IMR-90 (cell line): ENCODE measurements around the gene SSH2. TPM values are rescaled to one million over a fixed set of nuclear protein-coding genes. Genes with fewer than 3 reads are reported as not detected.

Source experiments
- ATAC-seq: fragments of 200-7000 bp; cut with Tn5 transposase; 2 replicates; pipeline ENCODE4 v1.9.1; 2020; ENCODE audit warnings: low read depth, mild to moderate bottlenecking, moderate library complexity
- BruUV-seq: library from RNA; stranded (reverse); fragments of 400-500 nt; replicated peaks from 2 replicates; lab custom pipeline; 2021; lab: Mats Ljungman, UMichigan
- CTCF ChIA-PET: fragments of 300-600 bp; formaldehyde crosslinking; extraction: SDS; loops from one replicate; lab custom pipeline; 2021; ENCODE audit warnings: antibody characterized with exemption; lab: Yijun Ruan, JAX
- POLR2A ChIA-PET: fragments of 300-600 bp; sonication (Branson Sonifier 250); formaldehyde crosslinking; loops from one replicate; lab custom pipeline; 2022; ENCODE audit warnings: antibody characterized with exemption; ENCODE audit not compliant: unreplicated experiment; lab: Charles Lee
- DNase-seq: peaks from one replicate; pipeline ENCODE4 v3.0.0; 2013
- H2AFZ ChIP-seq: replicated peaks from 2 replicates; pipeline ENCODE3; 2013; ENCODE audit warnings: low read length, mild to moderate bottlenecking; ENCODE audit not compliant: poor library complexity
- H2AK5ac ChIP-seq: 2 replicates; pipeline ENCODE4 v1.6.1; 2013; ENCODE audit warnings: low read depth, low read length, inconsistent platforms
- H2AK9ac ChIP-seq: replicated peaks from 2 replicates; pipeline ENCODE3; 2013; ENCODE audit warnings: mild to moderate bottlenecking, low read depth, low read length, moderate library complexity; ENCODE audit not compliant: poor library complexity
- H2BK120ac ChIP-seq: 2 replicates; pipeline ENCODE4 v1.6.1; 2013; ENCODE audit warnings: low read depth, low read length, inconsistent platforms
- H2BK15ac ChIP-seq: 3 replicates; pipeline ENCODE4 v1.6.1; 2013; ENCODE audit warnings: low read depth, low read length, inconsistent platforms
- H2BK20ac ChIP-seq: 2 replicates; pipeline ENCODE4 v1.6.1; 2013; ENCODE audit warnings: low read depth, mild to moderate bottlenecking, inconsistent platforms, low read length, moderate library complexity
- H2BK5ac ChIP-seq: 2 replicates; pipeline ENCODE4 v1.6.1; 2013; ENCODE audit warnings: mild to moderate bottlenecking, low read depth, low read length, inconsistent platforms; ENCODE audit not compliant: poor library complexity, severe bottlenecking
- H3K14ac ChIP-seq: replicated peaks from 2 replicates; pipeline ENCODE4 v1.6.1; 2013; ENCODE audit warnings: low read depth, low read length, inconsistent platforms
- H3K18ac ChIP-seq: 2 replicates; pipeline ENCODE4 v1.6.1; 2013; ENCODE audit warnings: low read depth, low read length, control low read depth
- H3K23ac ChIP-seq: 2 replicates; pipeline ENCODE4 v1.6.1; 2013; ENCODE audit warnings: low read depth, low read length, inconsistent platforms
- H3K27ac ChIP-seq: 2 replicates; pipeline ENCODE4 v1.5.1; 2013; ENCODE audit warnings: mild to moderate bottlenecking, control low read depth, low read length; ENCODE audit not compliant: insufficient read depth
- H3K27me3 ChIP-seq: 2 replicates; pipeline ENCODE4 v1.6.1; 2013; ENCODE audit warnings: low read length; ENCODE audit not compliant: control insufficient read depth, insufficient read depth
- H3K36me3 ChIP-seq: 2 replicates; pipeline ENCODE4 v1.6.1; 2013; ENCODE audit warnings: low read length, mixed read lengths; ENCODE audit not compliant: control insufficient read depth, insufficient read depth
- H3K4ac ChIP-seq: 2 replicates; pipeline ENCODE4 v1.6.1; 2013; ENCODE audit warnings: low read depth, low read length, inconsistent platforms
- H3K4me1 ChIP-seq: 2 replicates; pipeline ENCODE4 v1.6.1; 2013; ENCODE audit warnings: low read length, mixed read lengths; ENCODE audit not compliant: control insufficient read depth, insufficient read depth
- H3K4me2 ChIP-seq: 2 replicates; pipeline ENCODE4 v1.6.1; 2013; ENCODE audit warnings: low read depth, mild to moderate bottlenecking, control low read depth, low read length, moderate library complexity
- H3K4me3 ChIP-seq: 2 replicates; pipeline ENCODE4 v1.5.1; 2013; ENCODE audit warnings: low read depth, mild to moderate bottlenecking, control low read depth, low read length, moderate library complexity; ENCODE audit not compliant: insufficient read depth
- H3K56ac ChIP-seq: 2 replicates; pipeline ENCODE4 v1.6.1; 2013; ENCODE audit warnings: low read length, inconsistent platforms; ENCODE audit not compliant: insufficient read depth; ENCODE audit errors: extremely low read depth
- H3K79me1 ChIP-seq, 2 experiments: 2 replicates each; pipeline ENCODE4 v1.6.1; 2013; ENCODE audit warnings: low read length in 2 of 2, inconsistent platforms in 1 of 2, low read depth in 1 of 2
- H3K9ac ChIP-seq: 2 replicates; pipeline ENCODE4 v1.6.1; 2013; ENCODE audit warnings: low read depth, low read length, control low read depth
- H3K9me1 ChIP-seq: 2 replicates; pipeline ENCODE4 v1.6.1; 2013; ENCODE audit warnings: low read length, inconsistent platforms; ENCODE audit not compliant: insufficient read depth
- H3K9me3 ChIP-seq: 2 replicates; pipeline ENCODE4 v1.6.1; 2013; ENCODE audit warnings: low read length; ENCODE audit not compliant: control insufficient read depth, insufficient read depth
- H4K20me1 ChIP-seq: 2 replicates; pipeline ENCODE4 v1.6.1; 2013; ENCODE audit warnings: low read length, inconsistent platforms; ENCODE audit not compliant: insufficient read depth
- H4K5ac ChIP-seq: 2 replicates; pipeline ENCODE4 v1.6.1; 2013; ENCODE audit warnings: mild to moderate bottlenecking, low read depth, low read length, control low read depth
- H4K8ac ChIP-seq, 2 experiments: 2 replicates each; pipeline ENCODE4 v1.6.1; 2013; ENCODE audit warnings: low read depth in 2 of 2, low read length in 2 of 2, control low read depth in 1 of 2, inconsistent platforms in 1 of 2
- H4K91ac ChIP-seq: 2 replicates; pipeline ENCODE4 v1.6.1; 2013; ENCODE audit warnings: low read depth, low read length, inconsistent platforms; ENCODE audit not compliant: insufficient read depth
- BHLHE40 ChIP-seq: fragments of 150-350 bp; IDR thresholded peaks from 2 replicates; pipeline ENCODE4 v1.6.1; 2016; ENCODE audit warnings: mild to moderate bottlenecking, low read depth, low read length
- CHD1 ChIP-seq: IDR thresholded peaks from 2 replicates; pipeline ENCODE4 v1.6.1; 2012; ENCODE audit warnings: low read depth, low read length, improper control_type of control experiment
- FOS ChIP-seq: fragments of 150-350 bp; IDR thresholded peaks from 2 replicates; pipeline ENCODE4 v1.6.1; 2016; ENCODE audit warnings: low read depth, low read length
- WGBS, 2 experiments: methylation state at CpG; one replicate each; pipeline versions ENCODE4 v1.1.5 to v1.1.7; 2013; ENCODE audit warnings: missing lambda C conversion rate in 2 of 2; ENCODE audit not compliant: insufficient read length in 1 of 2; ENCODE audit errors: extremely low coverage in 2 of 2; 5-methylcytosine and 5-hydroxymethylcytosine counted together
- dilution Hi-C: fragments of 300-500 bp; cut with HindIII; formaldehyde crosslinking; loops from one replicate; pipeline ENCODE4 v1.14.3; 2018; ENCODE audit warnings: low sequenced_read_pairs; ENCODE audit not compliant: unreplicated experiment
- in situ Hi-C: fragments of 300-500 bp; cut with MboI; formaldehyde crosslinking; loops from 3 replicates; pipeline ENCODE4 v1.14.3; 2019; ENCODE audit warnings: low sequenced_read_pairs, inconsistent platforms, mixed read lengths
- intact Hi-C: fragments of 100-400 bp; cut with micrococcal nuclease; formaldehyde crosslinking; loops from 2 replicates; pipeline ENCODE4 v1.10.0; 2022
- polyA plus RNA-seq, 3 experiments: library from polyadenylated mRNA; depleted of rRNA; stranded (reverse); fragments of >200 nt; gene quantifications; 2 replicates each; pipeline ENCODE4 v1.2.3, GENCODE V29; 2012; ENCODE audit warnings: low replicate concordance in 1 of 3
- total RNA-seq: library from RNA; depleted of rRNA; stranded (reverse); fragments of >200 nt; gene quantifications from 2 replicates; pipeline ENCODE4 v1.2.3, GENCODE V29; 2012

Gene SSH2
- total and polyA plus RNA-seq, 2 of the 4 experiments (the other 2 are of a cell fraction) = 9.3 TPM

GRCh38 chr17:29588562-29589411, 341.2 kb downstream of the SSH2 start:
- ATAC-seq (peak; percentile 8), DNase-seq (peak; percentile 29)
- H3K9me3 ChIP-seq = no peaks in the 10 kb centered on the region
- no TSS peak for BruUV-seq
- CTCF ChIA-PET = interaction anchor here (1.1 kb wide), 1 partner anchor 16 kb away, joined by 3 read pairs; no protein-coding TSS in a partner anchor
- 0 out of 2 replicates have a peak overlapping the region, but pooled peaks have one; percentile 18 for H3K56ac ChIP-seq
- 1% methylated on average over 16 of the region's 72 CpGs; no CpG with 5 or more reads in 1 of the 2 experiments for WGBS, 2 experiments
- H3K23ac ChIP-seq = peak overlapping the region; percentile 79
- H3K4me3 ChIP-seq = peak overlapping the region; percentile 85
- peak overlapping the region; percentile 93 for H2AK9ac ChIP-seq
- peak overlapping the region; percentile 92 for H3K4me2 ChIP-seq
- TF ChIP-seq FOS = no peak
- peak; percentile 23; the same call in 1 of the 2 replicates for TF ChIP-seq BHLHE40
- no peak for TF ChIP-seq CHD1
- POLR2A ChIA-PET = no interaction called here
- H3K18ac ChIP-seq = no peak overlapping the region
- peak overlapping the region; percentile 80 for H2AFZ ChIP-seq
- peak overlapping the region; percentile 43 for H2BK5ac ChIP-seq
- peak overlapping the region; percentile 77 for H3K4ac ChIP-seq
- peaks cover 26 to 63% of the 10 kb centered on the region in 2 experiments for H3K79me1 ChIP-seq
- peak overlapping the region; percentile 76 for H3K9ac ChIP-seq
- H4K5ac ChIP-seq = no peak overlapping the region
- peak overlapping the region in 1 of 2 experiments; percentile 30; a peak in 2 of 4 replicates for H4K8ac ChIP-seq
- H4K91ac ChIP-seq = peak overlapping the region; percentile 21; the same call in 1 of the 2 replicates
- dilution Hi-C loops (no loop called here), in situ Hi-C loops (no loop called here), intact Hi-C loops (loop anchor here (1.0 kb wide), 2 partner anchors 8 to 294 kb away; partner anchors contain the start of gene NUFIP2)
- peaks cover 25% of the 10 kb centered on the region for H3K9me1 ChIP-seq
- H2BK20ac ChIP-seq = no peak overlapping the region
- H2AK5ac ChIP-seq = peak overlapping the region; percentile 73
- H3K4me1 ChIP-seq = peaks cover 44% of the 10 kb centered on the region
- H4K20me1 ChIP-seq = peaks cover 56% of the 10 kb centered on the region
- H3K27ac ChIP-seq = peak overlapping the region; percentile 59
- H3K36me3 ChIP-seq = no peaks in the 10 kb centered on the region
- peak overlapping the region; percentile 77 for H3K14ac ChIP-seq
- H3K27me3 ChIP-seq = no peaks in the 10 kb centered on the region
- H2BK120ac ChIP-seq = no peak overlapping the region
- H2BK15ac ChIP-seq = no peak overlapping the region
